DMS53 treated with DMSO at 0.1 percent for 48 hours (cell line): Measurements from ENCODE around the gene CDHR3.
"Not testable (repeated sequence)": the region's sequence is repeated elsewhere in the genome, so short reads cannot be mapped to it uniquely, and the experiment has no call there.

Source experiments
- DNase-seq: peaks from one replicate; lab custom pipeline; 2025; ENCODE audit not compliant: unreplicated experiment; lab: John Stamatoyannopoulos, UW

CDHR3 gene

GRCh38 chr7:105963038-105963667 lies at the start of gene CDHR3:
CDHR3 (plus strand) TSS chr7:105963264; CDS start chr7:105963319, 55 bp downstream.
- DNase-seq, result peak; percentile 10

- no peak for DNase-seq
These were observed 49.1 kb upstream of the CDHR3 start for GRCh38 chr7:105913947-105914346.

GRCh38 chr7:105916603-105917002 lies 46.5 kb upstream of the CDHR3 start:
- DNase-seq, result no peak

GRCh38 chr7:105917659-105918058 lies 45.4 kb upstream of the CDHR3 start:
- no peak for DNase-seq

GRCh38 chr7:105920766-105921165 lies 42.3 kb upstream of the CDHR3 start:
- DNase-seq, result no peak

- no peak for DNase-seq
These were observed 38.1 kb upstream of the CDHR3 start for GRCh38 chr7:105924945-105925344.

- no peak for DNase-seq
These were observed 36.9 kb upstream of the CDHR3 start for GRCh38 chr7:105926131-105926530.

- DNase-seq, result no peak
These were observed 31.9 kb upstream of the CDHR3 start for GRCh38 chr7:105931179-105931578.

GRCh38 chr7:105932835-105933477 lies 30.1 kb upstream of the CDHR3 start:
- DNase-seq, result no peak

GRCh38 chr7:105934572-105935185 lies 28.4 kb upstream of the CDHR3 start:
- DNase-seq, result peak; percentile 96

- DNase-seq, result peak; percentile 95
These were observed 27.8 kb upstream of the CDHR3 start for GRCh38 chr7:105935250-105935649.

- DNase-seq, result no peak
These were observed 25.7 kb upstream of the CDHR3 start for GRCh38 chr7:105937411-105937810.

- peak; percentile 98 for DNase-seq
These were observed 23.0 kb upstream of the CDHR3 start for GRCh38 chr7:105940109-105940508.

- DNase-seq, result no peak
These were observed 21.5 kb upstream of the CDHR3 start for GRCh38 chr7:105941596-105941995.

- DNase-seq, result no peak
These were observed 19.6 kb upstream of the CDHR3 start for GRCh38 chr7:105943486-105943885.

GRCh38 chr7:105945848-105946247 lies 17.2 kb upstream of the CDHR3 start:
- DNase-seq, result no peak

GRCh38 chr7:105951597-105951996 lies 11.5 kb upstream of the CDHR3 start:
- DNase-seq, result no peak

- no peak for DNase-seq
These were observed 10.0 kb upstream of the CDHR3 start for GRCh38 chr7:105952917-105953595.

GRCh38 chr7:105954711-105955110 lies 8.4 kb upstream of the CDHR3 start:
- no peak for DNase-seq

GRCh38 chr7:105955651-105956466 lies 7.2 kb upstream of the CDHR3 start:
- DNase-seq, result not testable (repeated sequence)

- no peak for DNase-seq
These were observed 5.1 kb upstream of the CDHR3 start for GRCh38 chr7:105958012-105958411.
